ENCODE results near the gene NODAL. TPM values are rescaled to one million over a fixed set of nuclear protein-coding genes. Genes with fewer than 3 reads are reported as not detected.

Gene NODAL
- total and polyA plus RNA-seq, 4 donors, result not detected

GRCh38 chr10:70417568-70417967, 23.9 kb downstream of the NODAL start:
- H3K4me1 ChIP-seq (ENCODE audit: control insufficient read depth in 5 of 5, insufficient read depth in 5 of 5, low read length in 5 of 5), result peaks cover 0 to 6% (median 3%) of the 10 kb centered on the region in 5 donors
- TF ChIP-seq, protein P1, sequence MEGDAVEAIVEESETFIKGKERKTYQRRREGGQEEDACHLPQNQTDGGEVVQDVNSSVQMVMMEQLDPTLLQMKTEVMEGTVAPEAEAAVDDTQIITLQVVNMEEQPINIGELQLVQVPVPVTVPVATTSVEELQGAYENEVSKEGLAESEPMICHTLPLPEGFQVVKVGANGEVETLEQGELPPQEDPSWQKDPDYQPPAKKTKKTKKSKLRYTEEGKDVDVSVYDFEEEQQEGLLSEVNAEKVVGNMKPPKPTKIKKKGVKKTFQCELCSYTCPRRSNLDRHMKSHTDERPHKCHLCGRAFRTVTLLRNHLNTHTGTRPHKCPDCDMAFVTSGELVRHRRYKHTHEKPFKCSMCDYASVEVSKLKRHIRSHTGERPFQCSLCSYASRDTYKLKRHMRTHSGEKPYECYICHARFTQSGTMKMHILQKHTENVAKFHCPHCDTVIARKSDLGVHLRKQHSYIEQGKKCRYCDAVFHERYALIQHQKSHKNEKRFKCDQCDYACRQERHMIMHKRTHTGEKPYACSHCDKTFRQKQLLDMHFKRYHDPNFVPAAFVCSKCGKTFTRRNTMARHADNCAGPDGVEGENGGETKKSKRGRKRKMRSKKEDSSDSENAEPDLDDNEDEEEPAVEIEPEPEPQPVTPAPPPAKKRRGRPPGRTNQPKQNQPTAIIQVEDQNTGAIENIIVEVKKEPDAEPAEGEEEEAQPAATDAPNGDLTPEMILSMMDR (IDR thresholded peaks at IDR 0.05; ENCODE audit: control extremely low read depth, extremely low read depth), result no peak
- peaks cover 14 to 23% (median 18%) of the 10 kb centered on the region in 4 donors for H3K36me3 ChIP-seq (ENCODE audit: control insufficient read depth in 4 of 4, insufficient read depth in 4 of 4, low read length in 4 of 4)
- no peak overlapping the region for H3K4me3 ChIP-seq
- no peaks in the 10 kb centered on the region for H3K9me3 ChIP-seq (ENCODE audit: control insufficient read depth in 4 of 4, insufficient read depth in 3 of 4, low read length in 3 of 4)
- no peaks in the 10 kb centered on the region for H3K27me3 ChIP-seq (ENCODE audit: control insufficient read depth in 3 of 3, insufficient read depth in 3 of 3, low read length in 2 of 3)
- ATAC-seq (ENCODE audit: insufficient read depth, low FRiP score) (no peak), DNase-seq (no peak)
- no peak overlapping the region for H3K27ac ChIP-seq (ENCODE audit: low read depth in 1 of 2, low read length in 1 of 2)
- H3K9ac ChIP-seq (ENCODE audit: insufficient read depth in 1 of 2, low read length in 2 of 2), result no peak overlapping the region
- 91 to 95% methylated on average over 1 of the region's 1 CpG for WGBS, 2 donors

- Histone ChIP-seq H3K27ac (ENCODE audit: low read depth in 1 of 2, low read length in 1 of 2) (no peak overlapping the region), H3K36me3 (ENCODE audit: control insufficient read depth in 4 of 4, insufficient read depth in 4 of 4, low read length in 4 of 4) (peaks cover 0 to 4% (median 2%) of the 10 kb centered on the region in 4 donors), H3K27me3 (ENCODE audit: control insufficient read depth in 3 of 3, insufficient read depth in 3 of 3, low read length in 2 of 3) (no peaks in the 10 kb centered on the region), H3K9me3 (ENCODE audit: control insufficient read depth in 4 of 4, insufficient read depth in 3 of 4, low read length in 3 of 4) (no peaks in the 10 kb centered on the region), H3K4me3 (no peak overlapping the region), H3K9ac (ENCODE audit: insufficient read depth in 1 of 2, low read length in 2 of 2) (no peak overlapping the region), H3K4me1 (ENCODE audit: control insufficient read depth in 5 of 5, insufficient read depth in 5 of 5, low read length in 5 of 5) (peaks cover 0 to 30% (median 6%) of the 10 kb centered on the region in 5 donors)
- ATAC-seq (ENCODE audit: insufficient read depth, low FRiP score) (no peak), DNase-seq (no peak)
- TF ChIP-seq, protein P1 (IDR thresholded peaks at IDR 0.05; ENCODE audit: control extremely low read depth, extremely low read depth), result no peak
- WGBS, 2 donors, result 93 to 95% methylated on average over 4 of the region's 4 CpGs
Observed at GRCh38 chr10:70412356-70412755, 29.1 kb downstream of the NODAL start.

DNA sequence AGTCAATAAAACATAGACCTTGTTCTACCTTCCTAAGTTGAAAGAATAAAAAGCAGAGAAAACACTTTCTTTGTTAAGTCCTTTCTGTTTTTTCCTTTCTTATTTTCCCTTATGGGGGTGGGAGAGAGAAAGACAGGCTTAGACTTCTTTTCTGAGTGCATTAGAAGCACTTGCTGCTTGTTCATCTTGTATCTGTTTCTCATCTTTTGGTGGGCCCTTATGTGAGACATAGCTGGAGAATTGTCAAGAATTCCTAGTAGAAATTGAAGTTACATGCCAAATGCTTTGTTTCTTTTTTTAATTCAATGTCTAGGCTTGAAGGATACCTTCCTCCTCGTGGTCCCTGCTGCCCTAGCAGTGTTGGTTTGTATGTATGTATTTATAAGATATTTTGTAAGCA, 30.9 kb downstream of the NODAL start:
- no peak for ATAC-seq (ENCODE audit: insufficient read depth, low FRiP score)
- H3K36me3 ChIP-seq (ENCODE audit: control insufficient read depth in 4 of 4, insufficient read depth in 4 of 4, low read length in 4 of 4), result peaks cover 0 to 4% (median 0%) of the 10 kb centered on the region in 4 donors
- TF ChIP-seq, protein P1 (IDR thresholded peaks at IDR 0.05; ENCODE audit: control extremely low read depth, extremely low read depth), result no peak
- H3K9me3 ChIP-seq (ENCODE audit: control insufficient read depth in 4 of 4, insufficient read depth in 3 of 4, low read length in 3 of 4), result no peaks in the 10 kb centered on the region
- peaks cover 6 to 34% (median 13%) of the 10 kb centered on the region in 5 donors for H3K4me1 ChIP-seq (ENCODE audit: control insufficient read depth in 5 of 5, insufficient read depth in 5 of 5, low read length in 5 of 5)
- no peak overlapping the region for H3K4me3 ChIP-seq
- no peak overlapping the region for H3K9ac ChIP-seq (ENCODE audit: insufficient read depth in 1 of 2, low read length in 2 of 2)
- no peak for DNase-seq
- H3K27me3 ChIP-seq (ENCODE audit: control insufficient read depth in 3 of 3, insufficient read depth in 3 of 3, low read length in 2 of 3), result no peaks in the 10 kb centered on the region
- 46 to 77% methylated on average over 1 of the region's 1 CpG for WGBS, 2 donors
- no peak overlapping the region for H3K27ac ChIP-seq (ENCODE audit: low read depth in 1 of 2, low read length in 1 of 2)

DNA sequence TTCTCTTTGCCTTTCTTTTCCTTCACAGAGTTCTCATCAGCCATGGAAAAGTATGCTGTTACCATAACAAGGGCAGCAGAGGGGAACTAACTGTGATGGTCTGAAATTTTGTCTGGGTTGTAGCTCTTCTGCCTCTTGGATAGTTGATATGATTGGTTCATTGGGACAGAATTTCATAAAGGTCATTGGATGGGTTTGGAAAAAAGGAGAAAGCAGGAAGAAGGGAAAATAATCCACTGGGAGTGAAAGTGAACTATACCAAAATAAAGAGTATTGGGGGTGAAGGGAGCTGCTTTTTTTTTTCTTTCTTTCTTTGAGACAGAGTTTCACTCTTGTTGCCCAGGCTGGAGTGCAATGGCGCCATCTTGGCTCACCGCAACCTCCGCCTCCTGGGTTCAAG, 31.7 kb downstream of the NODAL start:
- Histone ChIP-seq H3K4me3 (no peak overlapping the region), H3K27ac (ENCODE audit: low read depth in 1 of 2, low read length in 1 of 2) (peak overlapping the region in 1 of 2 donors; percentile 21), H3K9me3 (ENCODE audit: control insufficient read depth in 4 of 4, insufficient read depth in 3 of 4, low read length in 3 of 4) (no peaks in the 10 kb centered on the region), H3K27me3 (ENCODE audit: control insufficient read depth in 3 of 3, insufficient read depth in 3 of 3, low read length in 2 of 3) (no peaks in the 10 kb centered on the region), H3K4me1 (ENCODE audit: control insufficient read depth in 5 of 5, insufficient read depth in 5 of 5, low read length in 5 of 5) (peaks cover 6 to 31% (median 13%) of the 10 kb centered on the region in 5 donors), H3K9ac (ENCODE audit: insufficient read depth in 1 of 2, low read length in 2 of 2) (no peak overlapping the region), H3K36me3 (ENCODE audit: control insufficient read depth in 4 of 4, insufficient read depth in 4 of 4, low read length in 4 of 4) (peaks cover 0 to 4% (median 0%) of the 10 kb centered on the region in 4 donors)
- DNase-seq (no peak), ATAC-seq (ENCODE audit: insufficient read depth, low FRiP score) (no peak)
- WGBS, 2 donors, result 100% methylated on average over 3 of the region's 3 CpGs
- TF ChIP-seq, protein P1 (IDR thresholded peaks at IDR 0.05; ENCODE audit: control extremely low read depth, extremely low read depth), result no peak

Data from lung (tissue), 12 donors.